H1 (cell line): ENCODE data around the gene RIMBP2. TPM values are rescaled to one million over a fixed set of nuclear protein-coding genes. Genes with fewer than 3 reads are reported as not detected.

Experiments
- CTCF ChIA-PET: fragments of 300-600 bp; sonication (Branson Sonifier 250); formaldehyde crosslinking; loops from one replicate; lab custom pipeline; 2021; ENCODE audit not compliant: partially characterized antibody; lab: Charles Lee
- POLR2A ChIA-PET: fragments of 300-600 bp; sonication (Branson Sonifier 250); formaldehyde crosslinking; loops from one replicate; lab custom pipeline; 2021; ENCODE audit warnings: inconsistent platforms; ENCODE audit not compliant: partially characterized antibody; lab: Charles Lee
- DNase-seq, 2 experiments: peaks; one replicate each; pipeline versions ENCODE4 v3.0.0 to v3.0.0-alpha.2; 2010 to 2022; ENCODE audit warnings: low spot score in 2 of 2, low read depth in 1 of 2, mixed read lengths in 1 of 2
- FAIRE-seq: peaks from 2 replicates; lab custom pipeline; 2011; peaks lifted over from hg19 to GRCh38; lab: Jason Lieb, UNC
- H2AFZ ChIP-seq: 2 replicates; pipeline ENCODE4 v1.8.1; 2012; ENCODE audit warnings: low read length, inconsistent platforms
- H2AK5ac ChIP-seq: 2 replicates; pipeline ENCODE4 v1.6.1; 2013; ENCODE audit warnings: low read depth, low read length
- H2BK120ac ChIP-seq: replicated peaks from 2 replicates; pipeline ENCODE3; 2013; ENCODE audit warnings: low read depth, low read length, inconsistent platforms
- H2BK12ac ChIP-seq: 2 replicates; pipeline ENCODE4 v1.6.1; 2013; ENCODE audit warnings: low read depth, low read length
- H2BK15ac ChIP-seq: 2 replicates; pipeline ENCODE4 v1.6.1; 2013; ENCODE audit warnings: low read length
- H2BK20ac ChIP-seq: 2 replicates; pipeline ENCODE4 v1.6.1; 2013; ENCODE audit warnings: low read length
- H2BK5ac ChIP-seq: 2 replicates; pipeline ENCODE4 v1.6.1; 2013; ENCODE audit warnings: low read depth, low read length
- H3K14ac ChIP-seq: 2 replicates; pipeline ENCODE4 v1.6.1; 2013; ENCODE audit warnings: inconsistent platforms; ENCODE audit not compliant: insufficient read length
- H3K18ac ChIP-seq: 2 replicates; pipeline ENCODE4 v1.6.1; 2013; ENCODE audit warnings: low read length; ENCODE audit errors: extremely low read depth
- H3K23ac ChIP-seq: 2 replicates; pipeline ENCODE4 v1.6.1; 2013; ENCODE audit warnings: inconsistent platforms; ENCODE audit not compliant: insufficient read length
- H3K23me2 ChIP-seq: 2 replicates; pipeline ENCODE4 v1.6.1; 2013; ENCODE audit warnings: low read depth, low read length
- H3K27ac ChIP-seq: 2 replicates; pipeline ENCODE4 v1.6.1; 2011; ENCODE audit warnings: low read depth, low read length, inconsistent platforms
- H3K27me3 ChIP-seq, 4 experiments: replicated peaks in 1 of 4; 1 replicate in 1 of 4; 2 replicates in 3 of 4; pipeline versions ENCODE4 v1.6.1 to v1.8.1; 2011 to 2013; ENCODE audit warnings: low read length in 3 of 4, mild to moderate bottlenecking in 3 of 4, inconsistent platforms in 2 of 4, mixed read lengths in 2 of 4, moderate library complexity in 1 of 4; ENCODE audit not compliant: control insufficient read depth in 3 of 4, insufficient read depth in 3 of 4; ENCODE audit errors: extremely low read depth in 1 of 4
- H3K36me3 ChIP-seq, 4 experiments: 2 replicates each; pipeline versions ENCODE4 v1.6.1 to v1.8.1; 2011 to 2013; ENCODE audit warnings: mild to moderate bottlenecking in 4 of 4, low read length in 3 of 4, moderate library complexity in 2 of 4, control low read depth in 1 of 4, inconsistent platforms in 1 of 4; ENCODE audit not compliant: insufficient read depth in 4 of 4, control insufficient read depth in 2 of 4
- H3K4ac ChIP-seq: replicated peaks from 2 replicates; pipeline ENCODE3; 2013; ENCODE audit warnings: low read length, low read depth, mixed read lengths, inconsistent platforms; ENCODE audit not compliant: insufficient read length
- H3K4me1 ChIP-seq, 4 experiments: replicated peaks in 1 of 4; 1 replicate in 1 of 4; 2 replicates in 3 of 4; pipeline versions ENCODE4 v1.6.1 to v1.8.1; 2011 to 2013; ENCODE audit warnings: low read length in 3 of 4, inconsistent platforms in 2 of 4, mixed read lengths in 1 of 4; ENCODE audit not compliant: insufficient read depth in 4 of 4, control insufficient read depth in 3 of 4
- H3K4me2 ChIP-seq, 2 experiments: 2 replicates each; pipeline versions ENCODE4 v1.6.1 to v1.8.1; 2011 to 2013; ENCODE audit warnings: low read depth in 2 of 2, low read length in 2 of 2, control low read depth in 1 of 2, inconsistent platforms in 1 of 2, mild to moderate bottlenecking in 1 of 2; ENCODE audit not compliant: insufficient read depth in 1 of 2
- H3K4me3 ChIP-seq, 4 experiments: fragments of 200-600, 300-600 bp in 1 of 4; sonication (generic), shearing (Covaris generic), sonication (Bioruptor Twin) in 1 of 4; 2 replicates each; pipeline versions ENCODE4 v1.5.1 to v1.8.1; 2011 to 2016; ENCODE audit warnings: low read length in 4 of 4, low read depth in 3 of 4, control low read depth in 2 of 4, inconsistent platforms in 2 of 4, mild to moderate bottlenecking in 2 of 4, mixed read lengths in 1 of 4, moderate library complexity in 1 of 4; ENCODE audit not compliant: insufficient read depth in 2 of 4; ENCODE audit errors: extremely low read depth in 1 of 4
- H3K56ac ChIP-seq: replicated peaks from 2 replicates; pipeline ENCODE3; 2013; ENCODE audit warnings: low read depth, mild to moderate bottlenecking, mixed read lengths, low read length, inconsistent platforms; ENCODE audit not compliant: insufficient read length
- H3K79me1 ChIP-seq: 2 replicates; pipeline ENCODE4 v1.6.1; 2013; ENCODE audit warnings: low read depth, low read length, control low read depth
- H3K79me2 ChIP-seq, 2 experiments: 2 replicates each; pipeline versions ENCODE4 v1.6.1 to v1.8.1; 2012 to 2013; ENCODE audit warnings: low read length in 2 of 2, mild to moderate bottlenecking in 2 of 2, inconsistent platforms in 1 of 2; ENCODE audit not compliant: insufficient read depth in 2 of 2, control insufficient read depth in 1 of 2
- H3K9ac ChIP-seq, 4 experiments: replicated peaks in 1 of 4; 1 replicate in 1 of 4; 2 replicates in 3 of 4; pipeline versions ENCODE4 v1.6.1 to v1.8.1; 2011 to 2013; ENCODE audit warnings: low read depth in 3 of 4, low read length in 3 of 4, control low read depth in 2 of 4, mild to moderate bottlenecking in 2 of 4, moderate library complexity in 2 of 4, inconsistent platforms in 1 of 4; ENCODE audit errors: extremely low read depth in 1 of 4
- H3K9me3 ChIP-seq, 2 experiments: 2 replicates each; pipeline versions ENCODE4 v1.6.1 to v1.8.1; 2012 to 2013; ENCODE audit warnings: mild to moderate bottlenecking in 2 of 2, moderate library complexity in 2 of 2, control low read depth in 1 of 2, inconsistent platforms in 1 of 2, low read depth in 1 of 2, low read length in 1 of 2, mixed read lengths in 1 of 2; ENCODE audit not compliant: insufficient read depth in 2 of 2
- H4K20me1 ChIP-seq, 2 experiments: replicated peaks in 1 of 2; 2 replicates each; pipeline versions ENCODE3 to v1.8.1; 2011 to 2013; ENCODE audit warnings: inconsistent platforms in 2 of 2, low read length in 2 of 2, mild to moderate bottlenecking in 1 of 2; ENCODE audit not compliant: insufficient read depth in 2 of 2, control insufficient read depth in 1 of 2
- H4K5ac ChIP-seq: 2 replicates; pipeline ENCODE4 v1.6.1; 2013; ENCODE audit warnings: low read length, low read depth, mixed read lengths, inconsistent platforms; ENCODE audit not compliant: insufficient read length
- H4K8ac ChIP-seq: 2 replicates; pipeline ENCODE4 v1.8.0; 2013; ENCODE audit warnings: mild to moderate bottlenecking, moderate library complexity, low read length, inconsistent platforms; ENCODE audit not compliant: insufficient read depth; ENCODE audit errors: extremely low read depth
- H4K91ac ChIP-seq: replicated peaks from 2 replicates; pipeline ENCODE3; 2013; ENCODE audit warnings: low read length, mixed read lengths, inconsistent platforms; ENCODE audit not compliant: insufficient read length
- CHD1 ChIP-seq: IDR thresholded peaks from 2 replicates; pipeline ENCODE4 v1.6.1; 2012; ENCODE audit warnings: low read depth, low read length, improper control_type of control experiment
- CREB1 ChIP-seq: IDR thresholded peaks from 2 replicates; pipeline ENCODE4 v1.6.1; 2012; ENCODE audit warnings: inconsistent platforms
- GABPA ChIP-seq: IDR thresholded peaks from 2 replicates; pipeline ENCODE4 v1.6.1; 2011; ENCODE audit warnings: mild to moderate bottlenecking, low read length, moderate library complexity, borderline replicate concordance; ENCODE audit not compliant: insufficient read depth
- GTF2F1 ChIP-seq: IDR thresholded peaks from 2 replicates; pipeline ENCODE4 v1.6.1; 2012; ENCODE audit warnings: low read depth, low read length, improper control_type of control experiment, borderline replicate concordance
- KDM4A ChIP-seq: IDR thresholded peaks from one replicate; pipeline ENCODE4 v1.7.1; 2012; ENCODE audit warnings: low read depth, mild to moderate bottlenecking, moderate library complexity, low read length, inconsistent platforms; ENCODE audit not compliant: severe bottlenecking
- NANOG ChIP-seq: IDR thresholded peaks from 2 replicates; pipeline ENCODE4 v1.6.1; 2011; ENCODE audit warnings: low read length, low read depth, mild to moderate bottlenecking, inconsistent platforms; ENCODE audit not compliant: insufficient read depth, poor library complexity, severe bottlenecking
- RXRA ChIP-seq: IDR thresholded peaks from 2 replicates; pipeline ENCODE4 v1.6.1; 2011; ENCODE audit warnings: low read depth, mild to moderate bottlenecking, low read length, moderate library complexity; ENCODE audit not compliant: insufficient read depth
- SAP30 ChIP-seq: fragments of 300-600 bp; sonication (generic); IDR thresholded peaks from 2 replicates; pipeline ENCODE4 v1.7.1; 2012; ENCODE audit warnings: low read length, moderate library complexity, mild to moderate bottlenecking, inconsistent platforms; ENCODE audit not compliant: insufficient read depth, insufficient replicate concordance
- ZNF274 ChIP-seq: IDR thresholded peaks from 2 replicates; pipeline ENCODE4 v1.7.0; 2012; ENCODE audit warnings: low read length, borderline replicate concordance; ENCODE audit errors: extremely low read depth
- WGBS, 2 experiments: shearing (Covaris generic) in 1 of 2; methylation state at CpG; one replicate each; pipeline versions ENCODE4 v1.1.6 to v1.1.7; 2013 to 2015; ENCODE audit warnings: low lambda C conversion rate in 2 of 2, mixed read lengths in 2 of 2, inconsistent platforms in 1 of 2, low coverage in 1 of 2, missing lambda C conversion rate in 1 of 2; ENCODE audit not compliant: insufficient replicate concordance in 2 of 2, insufficient coverage in 1 of 2, insufficient read length in 1 of 2; ENCODE audit errors: extremely low coverage in 1 of 2, missing lambda C conversion rate in 1 of 2; 5-methylcytosine and 5-hydroxymethylcytosine counted together
- polyA plus RNA-seq, 7 experiments: library from polyadenylated mRNA; depleted of rRNA in 3 of 7; stranded (reverse) in 5 of 7; unstranded in 2 of 7; fragments of >200 nt in 5 of 7; fragments of 200-250 nt in 2 of 7; gene quantifications; 1 replicate in 5 of 7; 2 replicates in 1 of 7; 4 replicates in 1 of 7; pipeline versions ENCODE4 v1.2.1 to v1.2.3, GENCODE V29; 2011 to 2013; ENCODE audit warnings: missing spikeins in 2 of 7, mixed read lengths in 2 of 7
- total RNA-seq: library from RNA; stranded (reverse); fragmentation: NEBNext Ultra II Directional; extraction: Animal tissue kit (Norgen Biotek cat#: 25700); gene quantifications from 2 replicates; pipeline ENCODE4 v1.2.1, GENCODE V29; 2021
- TF ChIP-seq, protein P1 (sequence below): IDR thresholded peaks from 2 replicates; pipeline ENCODE4 v1.6.1; 2011; ENCODE audit warnings: low read length, improper control_type of control experiment

The RIMBP2 gene
- total and polyA plus RNA-seq, 2 of the 8 experiments (the other 6 are each of a cell fraction or from before 2014, with no cell fraction given): 0.18 to 0.65 TPM

DNA sequence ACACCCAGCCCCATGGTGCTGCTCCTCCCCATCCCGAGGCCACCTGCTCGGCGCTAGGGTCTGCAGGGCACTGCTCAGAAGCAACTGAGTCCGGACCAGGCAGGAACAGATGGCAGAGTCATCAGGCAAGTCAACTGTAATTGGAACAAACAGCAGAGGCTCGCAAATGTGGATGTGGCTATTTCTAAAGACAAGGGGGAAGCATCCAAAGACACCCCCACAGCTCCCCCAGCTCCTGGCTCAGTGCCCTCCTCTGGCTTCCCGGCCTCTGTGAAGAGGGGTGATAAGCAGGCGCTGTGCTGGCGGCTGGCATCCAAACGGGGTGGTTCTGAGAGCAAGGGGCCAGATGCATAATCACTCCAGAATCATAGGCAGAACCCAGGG is 252.8 kb downstream of the RIMBP2 start:
- H2BK20ac ChIP-seq: no peak overlapping the region
- H3K79me2 ChIP-seq: no peaks in the 10 kb centered on the region
- no peak overlapping the region for H3K4me3 ChIP-seq
- H2AFZ ChIP-seq: no peak overlapping the region
- H3K56ac ChIP-seq: no peak overlapping the region
- H3K23me2 ChIP-seq: no peaks in the 10 kb centered on the region
- DNase-seq (no peak), FAIRE-seq (no peak)
- H3K36me3 ChIP-seq: no peaks in the 10 kb centered on the region
- no peak overlapping the region for H2AK5ac ChIP-seq
- no peak overlapping the region for H2BK15ac ChIP-seq
- H4K5ac ChIP-seq: no peak overlapping the region
- H2BK12ac ChIP-seq: no peak overlapping the region
- H3K4me1 ChIP-seq: peaks cover 0 to 6% (median 0%) of the 10 kb centered on the region in 4 experiments; a peak in 1 of 7 replicates
- no peak overlapping the region for H2BK5ac ChIP-seq
- H3K4ac ChIP-seq: no peak overlapping the region
- no peaks in the 10 kb centered on the region for H3K79me1 ChIP-seq
- H3K27me3 ChIP-seq: no peaks in the 10 kb centered on the region
- no peak overlapping the region for H4K91ac ChIP-seq
- H3K18ac ChIP-seq: no peak overlapping the region
- CTCF ChIA-PET: interaction anchor here (1.2 to 1.4 kb wide), 2 partner anchors 284 to 449 kb away, joined by 3 to 4 read pairs; no protein-coding TSS in a partner anchor
- H3K27ac ChIP-seq: no peak overlapping the region
- H2BK120ac ChIP-seq: no peak overlapping the region
- no peak overlapping the region; the same call in 1 of the 2 replicates for H4K8ac ChIP-seq
- H3K23ac ChIP-seq: no peak overlapping the region
- no peak overlapping the region for H3K4me2 ChIP-seq
- H4K20me1 ChIP-seq: no peaks in the 10 kb centered on the region
- 86% methylated on average over 9 of the region's 9 CpGs; no CpG with 5 or more reads in 1 of the 2 experiments for WGBS, 2 experiments
- no peaks in the 10 kb centered on the region for H3K9me3 ChIP-seq
- POLR2A ChIA-PET: no interaction called here
- H3K9ac ChIP-seq: no peak overlapping the region
- no peak overlapping the region for H3K14ac ChIP-seq
- TF ChIP-seq GABPA: no peak
- TF ChIP-seq NANOG: no peak
- no peak for TF ChIP-seq RXRA
- TF ChIP-seq, protein P1, sequence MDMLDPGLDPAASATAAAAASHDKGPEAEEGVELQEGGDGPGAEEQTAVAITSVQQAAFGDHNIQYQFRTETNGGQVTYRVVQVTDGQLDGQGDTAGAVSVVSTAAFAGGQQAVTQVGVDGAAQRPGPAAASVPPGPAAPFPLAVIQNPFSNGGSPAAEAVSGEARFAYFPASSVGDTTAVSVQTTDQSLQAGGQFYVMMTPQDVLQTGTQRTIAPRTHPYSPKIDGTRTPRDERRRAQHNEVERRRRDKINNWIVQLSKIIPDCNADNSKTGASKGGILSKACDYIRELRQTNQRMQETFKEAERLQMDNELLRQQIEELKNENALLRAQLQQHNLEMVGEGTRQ: no peak
- no peak for TF ChIP-seq ZNF274
- TF ChIP-seq CREB1: no peak
- TF ChIP-seq CHD1: no peak
- TF ChIP-seq KDM4A: no peak
- no peak for TF ChIP-seq GTF2F1
- no peak for TF ChIP-seq SAP30
